ENCODE data around the gene HNF1A. TPM values are rescaled to one million over a fixed set of nuclear protein-coding genes. Genes with fewer than 3 reads are reported as not detected.

The HNF1A gene
- total RNA-seq, 1 donor from 2014 or later = not detected

GRCh38 chr12:121050725-121051124 is 72.4 kb downstream of the HNF1A start:
- no peak overlapping the region for H3K27ac Mint-ChIP-seq
- no peaks in the 10 kb centered on the region for H3K36me3 Mint-ChIP-seq
- peaks cover 29% of the 10 kb centered on the region for H3K27me3 Mint-ChIP-seq (ENCODE audit: low read depth)
- H3K4me1 Mint-ChIP-seq = no peaks in the 10 kb centered on the region
- no peak for TF ChIP-seq CTCF (IDR thresholded peaks at IDR 0.05; ENCODE audit: unreplicated experiment)
- no peaks in the 10 kb centered on the region for H3K9me3 Mint-ChIP-seq
- H3K4me3 Mint-ChIP-seq = no peak overlapping the region
- no peak for DNase-seq (ENCODE audit: low spot score in 2 of 2, unreplicated experiment in 2 of 2)

Other genes with a start within 250 kb of the HNF1A start
- 75.6 to 83.4 TPM (median 79.8 TPM) in 3 replicates for gene SPPL3, start 74.2 kb upstream of the HNF1A start, total RNA-seq
- 18.0 to 19.0 TPM (median 18.2 TPM) in 3 replicates for gene C12orf43, start 37.9 kb downstream of the HNF1A start, total RNA-seq
- 0.11 TPM in 1 of 3 replicates, not detected in the others for gene OASL, start 60.7 kb downstream of the HNF1A start, total RNA-seq
- gene P2RX7, start 154.3 kb downstream of the HNF1A start, total RNA-seq = 0.40 to 0.75 TPM (median 0.50 TPM) in 3 replicates
- 19.3 to 25.6 TPM (median 23.4 TPM) in 3 replicates for gene P2RX4, start 231.6 kb downstream of the HNF1A start, total RNA-seq

Data from mesothelial cell of epicardium (in vitro differentiated cells).